Ishikawa (cell line): ENCODE measurements around the gene ENPP3.

ENCODE experiments used
- CEBPB ChIP-seq: IDR thresholded peaks from 2 replicates; pipeline ENCODE4 v1.6.1; 2012
- CREB1 ChIP-seq: IDR thresholded peaks from 2 replicates; pipeline ENCODE4 v1.6.1; 2012; ENCODE audit warnings: low read depth
- EGR1 ChIP-seq: IDR thresholded peaks from 2 replicates; pipeline ENCODE4 v1.6.1; 2012
- EP300 ChIP-seq: IDR thresholded peaks from 2 replicates; pipeline ENCODE4 v1.6.1; 2012; ENCODE audit warnings: borderline replicate concordance
- RAD21 ChIP-seq: IDR thresholded peaks from 2 replicates; pipeline ENCODE4 v1.6.1; 2012; ENCODE audit warnings: low read depth
- TAF1 ChIP-seq: IDR thresholded peaks from 2 replicates; pipeline ENCODE4 v1.6.1; 2012; ENCODE audit warnings: low read depth, mild to moderate bottlenecking
- YY1 ChIP-seq: IDR thresholded peaks from 2 replicates; pipeline ENCODE4 v1.6.1; 2012; ENCODE audit warnings: low read depth
- ZBTB7A ChIP-seq: IDR thresholded peaks from 2 replicates; pipeline ENCODE4 v1.6.1; 2012; ENCODE audit warnings: low read depth
- TF ChIP-seq, protein P1 (sequence below): IDR thresholded peaks from 2 replicates; pipeline ENCODE4 v1.6.1; 2012; ENCODE audit warnings: low read depth, mild to moderate bottlenecking
- TF ChIP-seq, protein P2 (sequence below): IDR thresholded peaks from 2 replicates; pipeline ENCODE4 v1.6.1; 2012
- TF ChIP-seq, protein P3 (sequence below): IDR thresholded peaks from 2 replicates; pipeline ENCODE4 v1.6.1; 2012

GRCh38 chr6:131627724-131628682 lies 9.1 kb upstream of the ENPP3 start, which contains the start of gene MED23:
- peak; percentile 95 for TF ChIP-seq TAF1
- TF ChIP-seq, protein P1, sequence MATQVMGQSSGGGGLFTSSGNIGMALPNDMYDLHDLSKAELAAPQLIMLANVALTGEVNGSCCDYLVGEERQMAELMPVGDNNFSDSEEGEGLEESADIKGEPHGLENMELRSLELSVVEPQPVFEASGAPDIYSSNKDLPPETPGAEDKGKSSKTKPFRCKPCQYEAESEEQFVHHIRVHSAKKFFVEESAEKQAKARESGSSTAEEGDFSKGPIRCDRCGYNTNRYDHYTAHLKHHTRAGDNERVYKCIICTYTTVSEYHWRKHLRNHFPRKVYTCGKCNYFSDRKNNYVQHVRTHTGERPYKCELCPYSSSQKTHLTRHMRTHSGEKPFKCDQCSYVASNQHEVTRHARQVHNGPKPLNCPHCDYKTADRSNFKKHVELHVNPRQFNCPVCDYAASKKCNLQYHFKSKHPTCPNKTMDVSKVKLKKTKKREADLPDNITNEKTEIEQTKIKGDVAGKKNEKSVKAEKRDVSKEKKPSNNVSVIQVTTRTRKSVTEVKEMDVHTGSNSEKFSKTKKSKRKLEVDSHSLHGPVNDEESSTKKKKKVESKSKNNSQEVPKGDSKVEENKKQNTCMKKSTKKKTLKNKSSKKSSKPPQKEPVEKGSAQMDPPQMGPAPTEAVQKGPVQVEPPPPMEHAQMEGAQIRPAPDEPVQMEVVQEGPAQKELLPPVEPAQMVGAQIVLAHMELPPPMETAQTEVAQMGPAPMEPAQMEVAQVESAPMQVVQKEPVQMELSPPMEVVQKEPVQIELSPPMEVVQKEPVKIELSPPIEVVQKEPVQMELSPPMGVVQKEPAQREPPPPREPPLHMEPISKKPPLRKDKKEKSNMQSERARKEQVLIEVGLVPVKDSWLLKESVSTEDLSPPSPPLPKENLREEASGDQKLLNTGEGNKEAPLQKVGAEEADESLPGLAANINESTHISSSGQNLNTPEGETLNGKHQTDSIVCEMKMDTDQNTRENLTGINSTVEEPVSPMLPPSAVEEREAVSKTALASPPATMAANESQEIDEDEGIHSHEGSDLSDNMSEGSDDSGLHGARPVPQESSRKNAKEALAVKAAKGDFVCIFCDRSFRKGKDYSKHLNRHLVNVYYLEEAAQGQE, result no peak
- TF ChIP-seq EP300, result peak; percentile 49; the same call in 1 of the 2 replicates
- peak; percentile 74 for TF ChIP-seq RAD21
- peak; percentile 69 for TF ChIP-seq YY1
- TF ChIP-seq, protein P2, sequence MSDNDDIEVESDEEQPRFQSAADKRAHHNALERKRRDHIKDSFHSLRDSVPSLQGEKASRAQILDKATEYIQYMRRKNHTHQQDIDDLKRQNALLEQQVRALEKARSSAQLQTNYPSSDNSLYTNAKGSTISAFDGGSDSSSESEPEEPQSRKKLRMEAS, result peak; percentile 82
- TF ChIP-seq, protein P3, sequence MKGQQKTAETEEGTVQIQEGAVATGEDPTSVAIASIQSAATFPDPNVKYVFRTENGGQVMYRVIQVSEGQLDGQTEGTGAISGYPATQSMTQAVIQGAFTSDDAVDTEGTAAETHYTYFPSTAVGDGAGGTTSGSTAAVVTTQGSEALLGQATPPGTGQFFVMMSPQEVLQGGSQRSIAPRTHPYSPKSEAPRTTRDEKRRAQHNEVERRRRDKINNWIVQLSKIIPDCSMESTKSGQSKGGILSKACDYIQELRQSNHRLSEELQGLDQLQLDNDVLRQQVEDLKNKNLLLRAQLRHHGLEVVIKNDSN, result peak; percentile 60; the same call in 1 of the 2 replicates
- TF ChIP-seq CEBPB, result no peak
- TF ChIP-seq CREB1, result peak; percentile 39; the same call in 1 of the 2 replicates
- TF ChIP-seq ZBTB7A, result 0 out of 2 replicates have a peak, but pooled peaks have one; percentile 64
- no peak for TF ChIP-seq EGR1
